ENCODE data around the gene IL10RA. TPM values are rescaled to one million over a fixed set of nuclear protein-coding genes. Genes with fewer than 3 reads are reported as not detected.

IL10RA gene
- total RNA-seq, 3 donors from 2014 or later = 9.8 to 47.5 (median 13.3) TPM

DNA sequence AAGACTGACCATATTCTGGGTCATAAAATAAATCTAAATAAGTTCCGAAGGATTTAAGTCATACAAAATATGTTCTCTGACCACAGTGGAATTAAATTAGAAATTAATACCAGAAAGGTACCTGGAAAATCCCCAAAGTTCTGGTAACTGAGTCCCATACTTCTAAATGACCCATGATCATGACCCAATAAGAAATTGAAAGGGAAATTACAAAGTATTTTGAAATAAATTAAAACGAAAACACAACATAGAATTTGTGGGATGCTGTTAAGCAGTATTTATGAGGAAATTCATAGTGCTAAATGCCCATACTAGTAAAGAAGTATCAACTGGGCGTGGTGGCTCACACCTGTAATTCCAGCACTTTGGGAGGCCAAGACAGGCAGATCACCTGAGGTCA, 23.4 kb upstream of the IL10RA start:
- TF ChIP-seq POLR2AphosphoS5 (IDR thresholded peaks at IDR 0.05) = no peak
- no peak for TF ChIP-seq POLR2A (IDR thresholded peaks at IDR 0.05)
- TF ChIP-seq CTCF (IDR thresholded peaks at IDR 0.05) = no peak
- intact Hi-C loops (cut with DNase I; ENCODE audit: low total_unique reads) = no loop called here
- Histone ChIP-seq H3K4me3 (no peak overlapping the region), H3K9me3 (no peaks in the 10 kb centered on the region), H3K27me3 (no peaks in the 10 kb centered on the region), H3K4me1 (no peaks in the 10 kb centered on the region), H3K36me3 (no peaks in the 10 kb centered on the region), H3K27ac (no peak overlapping the region)
- DNase-seq (ENCODE audit: low spot score in 2 of 2) = no peak

DNA sequence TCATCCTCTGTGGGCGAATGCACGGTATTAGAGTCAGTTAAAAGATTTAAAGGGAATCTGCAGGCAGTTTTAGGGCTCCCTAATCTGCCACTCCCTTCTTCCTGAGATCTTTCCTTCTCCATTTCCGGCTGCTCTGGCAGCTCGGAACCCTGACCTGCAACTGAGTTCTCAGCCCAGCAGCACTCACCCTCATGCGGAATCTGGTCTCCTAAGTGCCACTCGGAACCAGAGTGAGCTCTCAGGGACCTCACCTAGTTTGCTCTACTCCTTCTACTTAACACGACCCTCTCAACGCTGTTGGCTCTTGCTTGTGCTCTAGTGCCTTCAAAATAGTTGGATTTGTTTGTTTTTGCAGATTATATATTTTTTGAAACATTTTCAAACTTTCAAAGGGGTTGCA, 19.3 kb upstream of the IL10RA start:
- Histone ChIP-seq H3K36me3 (no peaks in the 10 kb centered on the region), H3K4me1 (no peaks in the 10 kb centered on the region), H3K9me3 (no peaks in the 10 kb centered on the region), H3K4me3 (no peak overlapping the region), H3K27ac (no peak overlapping the region), H3K27me3 (no peaks in the 10 kb centered on the region)
- DNase-seq (ENCODE audit: low spot score in 2 of 2) = no peak
- intact Hi-C loops (cut with DNase I; ENCODE audit: low total_unique reads) = no loop called here
- TF ChIP-seq POLR2AphosphoS5 (IDR thresholded peaks at IDR 0.05) (no peak), CTCF (IDR thresholded peaks at IDR 0.05) (no peak)

DNA sequence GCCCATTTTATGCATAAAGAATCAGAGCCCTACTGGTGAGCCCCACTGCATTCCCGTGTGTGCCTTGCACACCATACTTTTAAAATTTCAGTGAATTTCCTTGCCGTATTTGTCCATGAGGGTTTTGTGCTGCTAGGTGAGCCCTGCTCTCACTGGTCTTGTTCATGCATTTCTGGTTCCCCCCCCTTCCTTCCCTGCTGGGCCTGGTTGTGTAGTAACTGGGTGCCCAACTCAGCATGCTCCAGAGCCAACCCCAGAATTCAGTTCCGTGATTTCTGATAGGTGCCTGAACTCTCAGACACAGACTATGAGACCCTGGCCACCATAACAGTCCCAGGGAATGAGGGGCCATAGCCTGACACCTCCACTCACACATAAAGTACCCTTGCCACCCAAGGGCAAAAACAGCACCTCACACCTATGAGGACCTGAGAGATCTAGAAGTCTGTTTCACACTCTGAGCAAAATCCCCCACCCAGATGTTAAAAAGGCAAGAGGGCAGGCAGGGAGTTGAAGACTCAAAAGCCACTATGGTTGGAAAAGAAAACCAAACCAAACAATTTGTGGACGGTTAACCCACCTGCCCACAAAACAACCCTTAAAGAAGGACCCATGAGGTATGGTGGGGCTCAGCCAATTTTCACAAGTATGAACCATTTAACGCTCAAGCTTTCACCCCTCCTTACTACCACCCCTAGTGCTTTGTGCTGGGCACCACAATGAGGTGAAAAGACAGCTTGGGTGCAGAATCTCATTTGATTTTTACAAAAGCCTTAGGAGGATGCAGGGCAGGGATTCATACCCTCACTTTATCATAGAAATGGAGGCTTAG, 16.8 kb upstream of the IL10RA start:
- TF ChIP-seq CTCF (IDR thresholded peaks at IDR 0.05) = no peak
- TF ChIP-seq POLR2AphosphoS5 (IDR thresholded peaks at IDR 0.05) = no peak
- no peak for TF ChIP-seq POLR2A (IDR thresholded peaks at IDR 0.05)
- DNase-seq (ENCODE audit: low spot score in 2 of 2) = no peak
- intact Hi-C loops (cut with DNase I; ENCODE audit: low total_unique reads) = no loop called here

GRCh38 chr11:117970400-117971024, 15.7 kb upstream of the IL10RA start:
- Histone ChIP-seq H3K36me3 (no peaks in the 10 kb centered on the region), H3K9me3 (no peaks in the 10 kb centered on the region), H3K27me3 (no peaks in the 10 kb centered on the region), H3K4me3 (no peak overlapping the region), H3K27ac (no peak overlapping the region), H3K4me1 (no peaks in the 10 kb centered on the region)
- TF ChIP-seq POLR2AphosphoS5 (IDR thresholded peaks at IDR 0.05) (no peak), CTCF (IDR thresholded peaks at IDR 0.05) (no peak), POLR2A (IDR thresholded peaks at IDR 0.05) (no peak)
- intact Hi-C loops (cut with DNase I; ENCODE audit: low total_unique reads) = no loop called here
- DNase-seq (ENCODE audit: low spot score in 2 of 2) = no peak

More for the DNA sequence above, 16.8 kb upstream of the IL10RA start:
- no peaks in the 10 kb centered on the region for H3K27me3 ChIP-seq
- no peak overlapping the region for H3K4me3 ChIP-seq
- no peaks in the 10 kb centered on the region for H3K9me3 ChIP-seq
- H3K4me1 ChIP-seq = no peaks in the 10 kb centered on the region
- no peak overlapping the region for H3K27ac ChIP-seq
- no peaks in the 10 kb centered on the region for H3K36me3 ChIP-seq

GRCh38 chr11:117972044-117972443, 14.2 kb upstream of the IL10RA start:
- H3K4me3 ChIP-seq = no peak overlapping the region
- intact Hi-C loops (cut with DNase I; ENCODE audit: low total_unique reads) = no loop called here
- no peaks in the 10 kb centered on the region for H3K4me1 ChIP-seq
- DNase-seq (ENCODE audit: low spot score in 2 of 2) = no peak
- H3K9me3 ChIP-seq = no peaks in the 10 kb centered on the region
- no peak overlapping the region for H3K27ac ChIP-seq
- H3K36me3 ChIP-seq = no peaks in the 10 kb centered on the region
- no peaks in the 10 kb centered on the region for H3K27me3 ChIP-seq
- TF ChIP-seq POLR2AphosphoS5 (IDR thresholded peaks at IDR 0.05) = no peak
- TF ChIP-seq POLR2A (IDR thresholded peaks at IDR 0.05) = no peak
- no peak for TF ChIP-seq CTCF (IDR thresholded peaks at IDR 0.05)

Data from breast epithelium (tissue), 4 donors.